AG04449 (cell line): ENCODE data around the gene TEF.

Experiments
- CTCF ChIA-PET: fragments of 350-600 bp; formaldehyde crosslinking; extraction: SDS; loops from one replicate; lab custom pipeline; 2021; ENCODE audit warnings: antibody characterized with exemption; lab: Yijun Ruan, JAX
- POLR2A ChIA-PET: fragments of 400-600, 350-600 bp; formaldehyde crosslinking; extraction: SDS; loops from one replicate; lab custom pipeline; 2020; ENCODE audit warnings: antibody characterized with exemption, inconsistent platforms; lab: Yijun Ruan, JAX
- DNase-seq: peaks from one replicate; pipeline ENCODE4 v3.0.0-alpha.2; 2010; ENCODE audit warnings: low read depth, low spot score
- H3K4me3 ChIP-seq: 2 replicates; pipeline ENCODE4 v1.5.1; 2011; ENCODE audit warnings: low read depth, mild to moderate bottlenecking, control low read depth, low read length
- TF ChIP-seq, protein P1 (sequence below): IDR thresholded peaks from one replicate; pipeline ENCODE4 v1.5.1; 2011; ENCODE audit warnings: mild to moderate bottlenecking, moderate library complexity, low read length, control low read depth, inconsistent platforms; ENCODE audit not compliant: insufficient read depth; ENCODE audit errors: missing control alignments

Gene TEF

DNA sequence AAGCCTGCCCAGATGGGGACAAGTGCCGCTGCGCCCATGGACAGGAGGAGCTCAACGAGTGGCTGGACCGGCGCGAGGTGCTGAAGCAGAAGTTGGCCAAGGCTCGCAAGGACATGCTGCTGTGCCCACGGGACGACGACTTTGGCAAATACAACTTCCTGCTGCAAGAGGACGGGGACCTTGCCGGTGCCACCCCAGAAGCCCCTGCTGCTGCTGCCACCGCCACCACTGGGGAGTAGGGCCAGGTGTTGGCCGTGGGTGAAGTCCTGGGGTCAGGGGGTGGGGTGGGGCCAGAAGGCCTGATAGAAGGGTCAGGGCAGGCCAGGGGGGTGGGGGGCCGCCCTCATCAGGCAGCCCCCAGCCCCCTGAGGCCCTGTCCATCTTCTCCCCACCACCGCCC lies 24.6 kb upstream of the TEF start:
- ChIA-PET POLR2A (interaction anchor here (0.8 kb wide), 1 partner anchor 90 kb away, joined by 3 read pairs; no protein-coding TSS in a partner anchor), CTCF (interaction anchor here (1.5 kb wide), 1 partner anchor 10 kb away, joined by 4 read pairs; no protein-coding TSS in a partner anchor)
- TF ChIP-seq, protein P1, sequence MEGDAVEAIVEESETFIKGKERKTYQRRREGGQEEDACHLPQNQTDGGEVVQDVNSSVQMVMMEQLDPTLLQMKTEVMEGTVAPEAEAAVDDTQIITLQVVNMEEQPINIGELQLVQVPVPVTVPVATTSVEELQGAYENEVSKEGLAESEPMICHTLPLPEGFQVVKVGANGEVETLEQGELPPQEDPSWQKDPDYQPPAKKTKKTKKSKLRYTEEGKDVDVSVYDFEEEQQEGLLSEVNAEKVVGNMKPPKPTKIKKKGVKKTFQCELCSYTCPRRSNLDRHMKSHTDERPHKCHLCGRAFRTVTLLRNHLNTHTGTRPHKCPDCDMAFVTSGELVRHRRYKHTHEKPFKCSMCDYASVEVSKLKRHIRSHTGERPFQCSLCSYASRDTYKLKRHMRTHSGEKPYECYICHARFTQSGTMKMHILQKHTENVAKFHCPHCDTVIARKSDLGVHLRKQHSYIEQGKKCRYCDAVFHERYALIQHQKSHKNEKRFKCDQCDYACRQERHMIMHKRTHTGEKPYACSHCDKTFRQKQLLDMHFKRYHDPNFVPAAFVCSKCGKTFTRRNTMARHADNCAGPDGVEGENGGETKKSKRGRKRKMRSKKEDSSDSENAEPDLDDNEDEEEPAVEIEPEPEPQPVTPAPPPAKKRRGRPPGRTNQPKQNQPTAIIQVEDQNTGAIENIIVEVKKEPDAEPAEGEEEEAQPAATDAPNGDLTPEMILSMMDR, result no peak
- DNase-seq, result no peak
- H3K4me3 ChIP-seq, result no peak overlapping the region

DNA sequence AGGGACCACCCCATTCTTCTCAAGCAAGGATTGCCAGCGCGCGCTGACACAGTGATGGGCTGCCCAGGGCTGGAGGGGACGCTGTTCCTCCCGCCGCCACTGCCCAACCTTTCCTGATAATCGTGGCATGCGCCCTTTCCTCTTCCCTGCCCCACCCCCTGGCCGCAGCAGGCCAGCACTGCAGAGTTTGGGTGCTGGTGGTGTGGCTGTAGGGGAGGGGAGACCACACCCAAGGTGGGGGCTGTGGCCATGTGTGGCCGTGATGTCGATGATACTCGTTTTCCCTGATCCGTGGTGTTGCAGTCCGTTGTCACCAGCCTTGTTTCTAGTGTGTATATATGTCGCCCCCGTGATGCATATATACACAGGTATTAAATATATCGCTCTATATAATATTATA lies 22.8 kb upstream of the TEF start:
- TF ChIP-seq, protein P1, result no peak
- H3K4me3 ChIP-seq, result no peak overlapping the region
- DNase-seq, result no peak
- ChIA-PET CTCF (no interaction called here), POLR2A (no interaction called here)

DNA sequence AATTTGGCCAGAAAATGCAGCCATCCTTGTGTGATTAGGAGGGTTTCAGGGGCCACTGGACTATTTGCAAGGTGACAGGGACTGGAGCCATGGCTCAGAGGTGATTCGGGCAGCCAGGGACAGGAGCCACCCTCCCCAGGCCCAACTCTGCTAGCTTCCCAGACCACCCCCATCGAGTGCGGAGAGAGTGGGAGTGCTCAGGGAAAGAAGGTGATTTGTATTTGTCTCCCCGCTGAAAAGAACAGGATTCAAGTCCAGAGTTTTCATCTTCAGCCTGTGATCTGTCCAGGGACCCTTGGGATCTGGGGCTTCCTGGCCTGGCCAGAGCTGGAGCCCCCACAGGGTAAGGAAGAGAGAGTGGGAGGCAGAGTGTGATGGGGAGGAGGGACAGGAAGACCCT lies 22.4 kb upstream of the TEF start:
- ChIA-PET CTCF (no interaction called here), POLR2A (no interaction called here)
- H3K4me3 ChIP-seq, result no peak overlapping the region
- DNase-seq, result no peak
- TF ChIP-seq, protein P1, result no peak

DNA sequence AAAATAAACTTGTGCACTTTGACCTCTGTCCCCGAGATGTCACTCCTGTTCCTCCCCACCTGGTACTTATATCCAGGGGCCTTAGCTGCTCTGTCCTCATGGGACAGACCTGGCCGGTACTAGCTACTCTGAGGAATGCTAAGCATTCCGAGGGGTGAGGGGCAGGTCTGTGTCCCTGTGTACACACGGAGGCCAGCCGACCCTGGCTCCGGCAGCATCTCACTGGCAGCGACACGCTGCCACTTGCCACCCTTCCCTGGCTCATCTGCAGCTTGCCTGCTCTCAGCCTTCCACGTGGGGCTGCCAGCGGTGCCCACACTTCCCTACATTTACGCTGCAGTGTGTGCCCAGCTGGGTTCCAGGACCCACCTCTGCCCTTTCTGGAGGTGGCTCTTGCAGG lies 21.6 kb upstream of the TEF start:
- H3K4me3 ChIP-seq, result no peak overlapping the region
- CTCF ChIA-PET, result no interaction called here
- POLR2A ChIA-PET, result no interaction called here
- TF ChIP-seq, protein P1, result no peak
- no peak for DNase-seq

DNA sequence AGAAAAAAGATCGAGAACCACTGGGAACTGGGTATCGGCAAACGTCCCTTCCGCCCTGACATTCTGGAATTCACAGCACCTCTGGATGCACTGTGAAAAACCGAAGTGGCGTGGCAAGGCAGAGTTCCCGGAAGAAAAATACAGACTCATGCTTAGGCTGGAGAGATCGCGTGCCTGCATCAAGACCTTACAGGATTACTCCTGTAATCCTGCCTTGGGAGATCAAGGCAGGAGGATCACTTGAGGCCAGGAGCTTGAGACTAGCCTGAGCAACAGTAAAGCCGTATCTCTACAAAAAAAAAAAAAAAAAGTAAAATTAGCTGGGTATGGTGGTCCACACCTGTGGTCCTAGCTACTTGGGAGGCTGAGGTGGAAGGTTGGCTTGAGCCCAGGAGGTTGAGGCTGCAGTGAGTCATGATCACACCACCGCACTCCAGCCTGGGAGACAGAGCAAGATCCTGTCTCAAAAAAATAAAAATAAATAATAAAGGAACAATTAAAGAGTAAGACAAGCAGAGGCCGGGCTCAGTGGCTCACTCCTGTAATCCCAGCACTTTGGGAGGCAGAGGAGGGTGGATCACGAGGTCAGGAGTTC lies 19.9 kb upstream of the TEF start:
- no peak for DNase-seq
- CTCF ChIA-PET, result interaction anchor here (1.5 kb wide), 1 partner anchor 156 kb away, joined by 7 read pairs; no protein-coding TSS in a partner anchor
- POLR2A ChIA-PET, result interaction anchor here (0.6 kb wide), 1 partner anchor 9 kb away, joined by 3 read pairs; no protein-coding TSS in a partner anchor

DNA sequence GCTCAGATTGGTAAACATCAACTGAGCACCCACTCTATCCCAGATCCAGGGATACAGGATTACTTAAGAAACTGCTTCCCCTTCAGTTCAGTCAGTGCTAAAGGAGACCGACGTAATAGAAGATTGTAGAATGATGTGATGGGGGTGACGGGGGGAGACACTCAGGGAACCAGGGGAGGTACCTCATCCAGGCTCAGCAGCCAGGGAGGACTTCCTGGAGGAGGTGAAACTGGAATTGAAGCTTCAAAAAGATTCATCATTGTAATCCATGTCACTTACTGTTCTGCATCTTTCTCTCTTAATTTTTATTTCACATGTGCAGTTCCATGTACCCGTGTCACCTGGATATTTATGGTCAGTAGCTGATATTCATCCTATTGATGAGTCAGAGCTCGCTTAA lies 19.1 kb upstream of the TEF start:
- H3K4me3 ChIP-seq, result no peak overlapping the region
- TF ChIP-seq, protein P1, result no peak
- POLR2A ChIA-PET, result no interaction called here
- CTCF ChIA-PET, result interaction anchor here (1.5 kb wide), 1 partner anchor 155 kb away, joined by 7 read pairs; no protein-coding TSS in a partner anchor
- DNase-seq, result no peak

More for the DNA sequence above, 19.9 kb upstream of the TEF start:
- TF ChIP-seq, protein P1, result no peak
- H3K4me3 ChIP-seq, result no peak overlapping the region
